Right cardiac atrium (tissue), 5 donors: ENCODE data around the gene DNAJC7. TPM values are rescaled to one million over a fixed set of nuclear protein-coding genes. Genes with fewer than 3 reads are reported as not detected.
A peak's percentile ranks its signal among the peaks of the same experiment; 100 is the strongest.

Experiments used
- ATAC-seq, 2 donors: fragments of 200-7000 bp; cut with Tn5 transposase; one replicate each; pipeline versions ENCODE4 v1.8.0 to v1.9.1; 2020; ENCODE audit warnings: moderate library complexity in 2 of 2, mild to moderate bottlenecking in 1 of 2
- DNase-seq, 3 donors: peaks; one replicate each; pipeline ENCODE4 v3.0.0-alpha.2; 2020
- H3K27ac ChIP-seq: one replicate; pipeline ENCODE4 v1.5.1; 2013; ENCODE audit warnings: mild to moderate bottlenecking, low read length, control low read depth, moderate library complexity
- H3K27me3 ChIP-seq: one replicate; pipeline ENCODE4 v1.6.1; 2013; ENCODE audit not compliant: control insufficient read depth, insufficient read depth
- H3K4me1 ChIP-seq: one replicate; pipeline ENCODE4 v1.6.1; 2013; ENCODE audit warnings: low read length; ENCODE audit not compliant: control insufficient read depth, insufficient read depth
- H3K4me3 ChIP-seq: one replicate; pipeline ENCODE4 v1.5.1; 2013; ENCODE audit warnings: low read length, control low read depth
- H3K9me3 ChIP-seq: one replicate; pipeline ENCODE4 v1.6.1; 2013; ENCODE audit warnings: low read length; ENCODE audit not compliant: control insufficient read depth
- WGBS: extraction: QIAGEN DNeasy Blood & Tissue Kit; methylation state at CpG from one replicate; pipeline ENCODE4 v1.1.7; 2013; 5-methylcytosine and 5-hydroxymethylcytosine counted together
- intact Hi-C, 4 donors: fragments of 100-400 bp; cut with DNase I; formaldehyde crosslinking; loops; one replicate each; pipeline versions ENCODE4 v1.11.0 to v1.14.0; 2022 to 2023
- polyA plus RNA-seq: library from polyadenylated mRNA; stranded (reverse); fragments of 200-250 nt; gene quantifications from one replicate; pipeline ENCODE4 v1.2.3, GENCODE V29; 2013
- total RNA-seq, 4 donors: library from RNA; stranded (reverse); fragmentation: NEBNext Ultra II Directional; extraction: Animal tissue kit (Norgen Biotek cat#: 25700); gene quantifications; one replicate each; pipeline ENCODE4 v1.2.1, GENCODE V29; 2021
- donor health status: healthy with polysubstance abuse.
- donor health status: DM: no; HTN: yes; CAD: no.
- donor health status: DM: no; HTN: no; CAD: no.
- donor health status: DM: no; HTN: yes; CAD: no; lungs with severe emphysema.
- donor health status: DM: yes; HTN: yes; CAD: no.

Gene DNAJC7
- total and polyA plus RNA-seq, 5 donors, result 56.2 to 81.5 (median 61.9) TPM

DNA sequence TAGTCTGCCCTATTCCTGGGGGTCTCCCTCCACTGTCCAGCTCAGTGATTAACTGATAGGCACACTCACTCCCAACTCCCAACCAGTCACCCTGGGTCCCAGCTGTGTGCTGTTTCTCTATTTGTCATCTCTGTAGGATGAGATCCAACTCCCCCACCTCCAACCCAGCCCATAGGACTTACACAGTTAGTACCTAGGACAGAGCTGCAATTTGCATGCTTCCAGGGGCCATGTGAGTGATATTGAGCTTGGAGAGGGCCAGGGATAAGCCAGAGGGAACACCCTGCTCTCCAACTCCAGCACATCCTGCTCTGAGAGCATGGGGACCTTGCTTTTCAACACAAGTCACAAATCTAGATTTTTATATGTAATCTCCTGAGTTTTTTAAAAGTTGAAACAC lies 24.4 kb upstream of the DNAJC7 start:
- no peak overlapping the region for H3K27ac ChIP-seq
- no peak for DNase-seq
- intact Hi-C loops, result no loop called here
- H3K4me1 ChIP-seq, result no peaks in the 10 kb centered on the region
- no peak overlapping the region for H3K4me3 ChIP-seq
- no peak for ATAC-seq
- no peaks in the 10 kb centered on the region for H3K9me3 ChIP-seq
- H3K27me3 ChIP-seq, result no peaks in the 10 kb centered on the region

DNA sequence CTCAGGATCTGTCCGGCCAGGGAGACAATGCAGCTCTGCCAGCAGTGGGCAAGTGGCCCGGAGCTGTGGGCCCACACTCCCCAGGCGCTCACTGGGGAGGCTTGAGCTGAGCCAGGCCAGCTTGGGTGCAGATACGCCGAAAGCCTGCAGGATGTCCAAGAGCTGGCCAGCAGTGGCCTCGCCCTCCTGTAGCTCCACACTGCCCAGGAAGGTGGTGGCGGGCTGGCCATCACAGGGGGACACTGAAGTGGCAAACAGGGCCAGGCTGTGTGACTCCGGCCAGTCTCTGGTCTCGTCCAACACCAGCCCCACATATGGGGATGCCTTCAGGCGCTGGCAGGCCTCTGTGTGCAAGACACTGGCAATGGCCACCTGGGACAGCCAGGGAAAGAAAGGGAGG lies 23.6 kb upstream of the DNAJC7 start:
- Histone ChIP-seq H3K9me3 (no peaks in the 10 kb centered on the region), H3K4me3 (no peak overlapping the region), H3K4me1 (no peaks in the 10 kb centered on the region), H3K27me3 (no peaks in the 10 kb centered on the region), H3K27ac (no peak overlapping the region)
- DNase-seq, result peak in 1 of 3 donors; percentile 44
- peak; percentile 7 to 10 for ATAC-seq
- WGBS, result 98% methylated on average over 10 of the region's 10 CpGs
- intact Hi-C loops, result no loop called here

DNA sequence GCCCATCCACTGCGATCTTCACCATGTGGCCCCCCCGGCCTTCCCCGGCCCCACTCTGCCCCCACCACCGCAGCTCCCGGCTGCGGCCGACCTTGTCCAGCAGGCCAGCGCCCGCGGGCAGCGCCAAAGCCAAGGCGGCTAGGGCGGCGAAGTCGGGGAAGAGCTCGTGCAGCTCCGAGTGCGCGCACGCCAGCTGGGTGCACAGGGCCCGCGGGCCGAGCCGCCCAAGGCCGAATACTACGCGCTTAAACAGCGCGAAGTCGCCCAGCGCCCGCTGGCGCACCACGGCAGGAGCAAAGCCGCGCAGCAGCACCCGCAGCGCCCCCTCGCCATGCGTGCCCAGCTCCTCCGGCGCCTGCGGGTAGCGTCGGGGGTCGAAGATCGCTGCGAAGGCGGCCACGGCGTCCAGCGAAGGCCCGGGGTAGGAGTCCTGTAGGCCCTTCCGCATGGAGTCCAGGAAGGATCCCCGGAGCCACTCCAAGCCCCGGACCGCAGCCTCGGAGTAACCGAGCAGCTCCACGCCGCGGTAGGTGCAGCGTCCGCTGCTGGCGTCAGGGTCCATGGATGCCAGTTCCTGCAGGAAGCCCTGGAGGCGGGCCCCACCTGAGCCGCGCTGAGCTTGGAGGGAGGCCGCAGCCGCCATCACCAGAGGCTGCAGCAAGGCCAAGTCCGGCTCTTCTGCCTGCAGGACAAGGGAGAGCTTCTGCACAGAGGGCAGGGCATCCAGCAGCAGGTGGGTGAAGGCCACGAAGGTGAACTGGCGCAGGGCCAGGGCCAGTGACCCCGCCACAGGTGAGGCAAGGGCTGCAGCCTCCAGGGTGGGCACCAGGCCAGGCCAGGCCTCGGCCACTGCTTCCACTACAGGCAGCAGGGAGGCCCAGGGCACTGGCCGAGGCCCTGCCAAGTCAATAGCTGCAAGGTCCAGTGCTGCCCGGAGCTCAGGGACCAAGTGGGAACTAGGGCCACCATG lies 22.8 kb upstream of the DNAJC7 start:
- Histone ChIP-seq H3K4me1 (no peaks in the 10 kb centered on the region), H3K27ac (no peak overlapping the region), H3K4me3 (no peak overlapping the region), H3K9me3 (no peaks in the 10 kb centered on the region), H3K27me3 (no peaks in the 10 kb centered on the region)
- DNase-seq (peak in 1 of 3 donors; percentile 50), ATAC-seq (peak; percentile 24)
- 40% methylated on average over 77 of the region's 77 CpGs for WGBS
- intact Hi-C loops, result no loop called here

DNA sequence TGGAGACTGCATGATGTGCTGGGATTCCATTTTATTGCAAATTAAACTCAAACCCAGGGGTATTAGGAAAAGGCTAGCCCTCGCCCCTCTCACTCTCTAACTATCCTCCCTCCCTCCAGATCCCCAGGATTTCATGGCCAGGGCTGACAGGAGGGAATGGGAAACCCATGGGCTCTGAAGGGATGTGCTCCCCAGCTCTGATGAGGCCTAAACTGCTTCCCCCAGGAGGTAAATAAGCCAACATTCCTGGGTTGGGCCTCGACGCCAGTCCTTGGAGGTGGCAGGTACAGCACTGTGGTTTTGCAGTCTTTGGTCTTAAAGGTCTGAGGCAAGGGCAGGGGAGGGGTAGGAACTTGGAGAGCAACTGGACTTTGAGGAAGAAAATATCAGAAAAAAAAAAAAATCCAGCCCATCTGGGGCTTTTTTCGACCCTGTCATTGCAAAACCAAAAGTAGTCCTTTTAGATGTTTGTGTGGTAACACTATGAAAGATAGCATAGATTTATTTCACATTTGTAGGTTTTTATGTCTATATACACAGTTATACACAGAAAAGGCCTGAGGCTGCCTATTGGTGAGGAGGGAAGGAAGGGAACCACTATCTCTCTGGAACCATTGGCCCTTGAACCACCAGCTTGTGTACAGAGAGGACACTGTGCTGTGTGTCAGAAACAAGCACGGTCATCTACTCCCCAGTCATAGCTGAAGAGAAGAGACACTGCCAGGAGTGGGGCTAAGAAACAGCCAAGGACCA lies 21.2 kb upstream of the DNAJC7 start:
- no peak for DNase-seq
- Histone ChIP-seq H3K9me3 (no peaks in the 10 kb centered on the region), H3K27me3 (no peaks in the 10 kb centered on the region), H3K4me3 (no peak overlapping the region), H3K27ac (no peak overlapping the region), H3K4me1 (no peaks in the 10 kb centered on the region)
- intact Hi-C loops, result no loop called here
- WGBS, result 86% methylated on average over 5 of the region's 5 CpGs
- no peak for ATAC-seq

DNA sequence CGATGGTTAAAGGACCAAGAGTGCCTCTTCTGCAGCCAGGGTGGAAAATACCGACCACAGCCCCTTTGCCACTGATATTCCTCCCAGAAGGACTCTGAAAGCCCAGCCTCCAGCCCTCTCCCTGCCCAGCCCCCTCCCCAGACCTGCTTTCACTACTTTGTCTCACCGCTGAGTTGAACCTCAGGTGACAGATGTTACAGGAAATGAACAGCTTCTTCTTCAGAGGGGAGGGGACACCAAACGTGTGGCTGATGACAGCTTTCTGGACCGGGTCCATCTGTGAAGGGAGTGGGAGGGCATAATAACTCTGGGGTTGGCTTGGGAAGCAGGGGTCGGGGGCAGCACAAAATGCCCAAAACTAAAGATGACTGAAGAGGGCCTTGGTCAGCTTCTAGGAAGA lies 16.8 kb upstream of the DNAJC7 start:
- 37% methylated on average over 6 of the region's 6 CpGs for WGBS
- intact Hi-C loops, result no loop called here
- Histone ChIP-seq H3K27ac (no peak overlapping the region), H3K4me1 (no peaks in the 10 kb centered on the region), H3K9me3 (no peaks in the 10 kb centered on the region), H3K4me3 (no peak overlapping the region), H3K27me3 (no peaks in the 10 kb centered on the region)
- DNase-seq (no peak), ATAC-seq (no peak)

DNA sequence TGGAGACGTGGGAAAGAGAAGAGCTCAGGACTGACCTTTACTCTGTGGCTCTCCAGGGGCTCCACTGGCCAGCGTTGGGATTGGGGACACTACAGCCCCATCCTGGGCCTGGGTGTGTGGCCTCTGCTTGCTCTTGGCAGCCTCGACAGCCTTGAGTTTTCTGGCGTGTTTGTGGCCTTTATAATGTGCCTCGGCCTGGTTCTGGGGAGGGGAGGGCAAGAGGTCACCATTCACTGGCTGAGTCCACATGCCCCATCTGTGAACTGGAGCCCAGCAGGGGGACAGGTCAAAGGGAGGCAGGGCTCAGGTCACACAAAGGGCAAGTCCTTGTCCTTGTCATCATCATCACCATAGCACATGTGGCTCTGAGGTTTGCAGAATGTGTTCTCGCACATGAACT lies 14.3 kb upstream of the DNAJC7 start:
- Histone ChIP-seq H3K9me3 (no peaks in the 10 kb centered on the region), H3K4me3 (no peak overlapping the region), H3K27me3 (no peaks in the 10 kb centered on the region), H3K27ac (no peak overlapping the region), H3K4me1 (no peaks in the 10 kb centered on the region)
- WGBS, result 47% methylated on average over 6 of the region's 6 CpGs
- intact Hi-C loops, result no loop called here
- no peak for DNase-seq
- no peak for ATAC-seq

DNA sequence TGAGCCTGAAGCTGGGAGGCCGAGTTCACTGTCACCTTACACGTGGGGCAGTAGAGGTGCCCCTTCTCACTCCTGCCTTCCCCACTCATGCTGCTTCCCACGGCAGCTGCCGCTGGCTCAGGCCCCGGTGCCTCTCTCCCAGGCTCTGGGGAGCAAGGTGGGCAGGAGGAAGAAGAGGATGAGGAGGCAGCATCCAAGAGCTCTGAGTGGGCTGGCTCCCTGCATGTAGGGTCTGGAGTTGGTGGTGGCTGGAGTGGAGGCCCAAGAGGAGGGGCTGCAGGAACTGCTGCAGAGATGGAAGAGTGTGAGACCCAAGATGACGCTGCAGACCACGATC lies 11.5 kb upstream of the DNAJC7 start:
- no peak for ATAC-seq
- H3K4me3 ChIP-seq, result no peak overlapping the region
- intact Hi-C loops, result loop anchor here (5.0 to 10.0 kb wide), 4 partner anchors 64 to 89 kb away; partner anchors contain the start of genes CNP (in 1 of the 4) and DHX58 (in 1 of the 4)

DNA sequence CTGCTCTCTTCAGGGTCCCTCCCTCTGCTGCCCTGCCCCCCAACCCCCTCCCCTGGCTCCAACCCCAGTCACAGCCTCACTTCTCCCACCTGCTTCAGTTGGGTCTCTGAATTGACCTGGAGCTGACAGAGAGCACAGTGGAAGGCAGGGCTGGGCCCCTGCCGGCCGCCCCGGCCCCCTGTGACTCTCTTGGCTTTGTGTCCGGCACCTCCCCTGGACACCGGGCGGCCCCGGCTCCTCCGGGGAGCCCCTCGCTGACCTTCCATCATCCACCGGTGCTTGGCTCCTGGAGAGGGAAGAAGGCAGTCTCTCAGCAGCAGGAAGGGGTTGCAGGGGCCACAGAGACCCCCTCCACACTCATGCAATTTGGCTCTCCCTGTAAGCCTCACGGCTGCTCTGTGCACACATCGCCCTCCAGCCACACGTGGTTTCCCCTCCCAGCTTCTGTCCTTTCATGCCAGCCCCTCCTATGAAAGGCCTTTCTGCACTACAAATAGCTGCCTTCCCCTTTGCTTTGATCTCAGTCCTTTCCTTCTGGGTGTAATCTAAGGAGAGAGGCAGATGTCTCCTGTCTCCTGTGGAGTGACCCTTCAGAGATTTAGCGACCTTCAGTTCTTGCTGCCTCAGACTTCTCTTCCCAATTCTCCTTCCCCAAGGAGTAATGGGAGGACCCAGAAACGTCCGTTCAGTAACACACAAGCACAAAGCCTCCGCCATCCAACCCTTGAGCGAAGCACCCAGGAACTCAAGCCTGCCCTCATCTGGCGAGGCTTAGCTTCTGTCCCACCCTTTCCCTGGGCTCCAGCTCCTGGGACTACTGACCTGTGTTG lies 10.9 kb upstream of the DNAJC7 start:
- H3K9me3 ChIP-seq, result no peaks in the 10 kb centered on the region
- ATAC-seq (no peak), DNase-seq (no peak)
- no peak overlapping the region for H3K27ac ChIP-seq
- intact Hi-C loops, result loop anchor here (5.0 to 10.0 kb wide), 4 partner anchors 63 to 89 kb away; partner anchors contain the start of genes CNP (in 1 of the 4) and DHX58 (in 1 of the 4)
- H3K4me1 ChIP-seq, result no peaks in the 10 kb centered on the region
- no peak overlapping the region for H3K4me3 ChIP-seq
- WGBS, result 47% methylated on average over 19 of the region's 19 CpGs
- H3K27me3 ChIP-seq, result no peaks in the 10 kb centered on the region

More for the DNA sequence above, 11.5 kb upstream of the DNAJC7 start:
- DNase-seq, result no peak
- Histone ChIP-seq H3K4me1 (no peaks in the 10 kb centered on the region), H3K27me3 (no peaks in the 10 kb centered on the region), H3K27ac (no peak overlapping the region), H3K9me3 (no peaks in the 10 kb centered on the region)
- WGBS, result 77% methylated on average over 7 of the region's 7 CpGs

DNA sequence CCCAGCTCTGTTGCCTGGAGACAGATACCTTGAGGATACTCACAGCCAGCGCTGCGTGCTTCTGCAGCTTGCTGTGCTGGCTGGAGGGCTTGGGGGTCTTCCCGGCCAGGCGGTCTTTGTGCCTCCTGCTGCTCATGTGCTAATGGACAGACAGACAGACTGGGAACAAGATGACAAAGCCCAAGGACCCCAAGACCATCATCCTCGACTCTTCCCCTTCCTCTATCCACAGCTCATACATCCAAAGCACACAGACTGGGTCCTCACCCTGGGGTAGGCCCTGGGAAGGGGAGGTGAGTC lies 10.3 kb upstream of the DNAJC7 start:
- intact Hi-C loops, result loop anchor here (5.0 to 10.0 kb wide), 4 partner anchors 63 to 90 kb away; partner anchors contain the start of genes CNP (in 1 of the 4) and DHX58 (in 1 of the 4)
- DNase-seq (no peak), ATAC-seq (no peak)
- no peaks in the 10 kb centered on the region for H3K4me1 ChIP-seq
- no peak overlapping the region for H3K4me3 ChIP-seq
- H3K27ac ChIP-seq, result no peak overlapping the region
- WGBS, result 58% methylated on average over 5 of the region's 5 CpGs
- no peaks in the 10 kb centered on the region for H3K27me3 ChIP-seq
- H3K9me3 ChIP-seq, result no peaks in the 10 kb centered on the region

DNA sequence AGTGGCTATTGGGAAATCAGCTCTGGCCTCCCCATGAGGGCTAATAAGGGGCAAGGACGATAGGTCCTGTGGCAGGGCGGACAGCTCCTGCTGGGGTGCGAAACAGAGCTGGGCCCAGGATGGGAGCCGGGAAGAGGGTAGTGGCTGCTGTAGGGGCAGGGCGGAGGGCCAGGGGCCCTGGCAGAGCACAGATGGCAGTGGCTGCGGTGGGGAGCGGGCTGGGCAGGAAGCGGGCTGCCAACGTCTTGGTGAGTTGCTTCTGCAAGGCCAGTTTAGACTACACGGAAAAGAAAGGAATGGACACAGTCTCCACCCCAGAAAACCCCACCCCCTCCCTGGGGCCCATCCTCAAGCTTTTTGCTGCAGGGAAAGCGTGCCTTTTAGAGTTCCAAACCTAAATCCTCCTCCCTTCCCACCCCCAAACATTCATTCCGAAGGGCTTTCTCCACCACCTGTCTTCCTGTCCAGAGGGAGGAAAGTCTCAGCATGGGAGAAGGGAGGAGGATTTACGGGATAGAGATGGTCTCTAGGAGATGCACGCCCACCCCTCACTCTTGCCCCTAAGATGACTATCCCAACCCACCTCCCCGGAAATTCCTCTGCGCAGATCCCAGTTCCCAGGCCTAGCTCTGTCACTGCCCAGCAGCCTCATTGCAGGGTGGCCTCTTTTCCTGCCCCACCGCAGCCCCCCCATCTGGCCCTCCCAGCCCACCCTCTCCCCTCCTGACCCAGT lies 9.8 kb upstream of the DNAJC7 start:
- Histone ChIP-seq H3K27ac (no peak overlapping the region), H3K4me1 (no peaks in the 10 kb centered on the region), H3K4me3 (no peak overlapping the region), H3K27me3 (no peaks in the 10 kb centered on the region), H3K9me3 (no peaks in the 10 kb centered on the region)
- intact Hi-C loops, result loop anchor here (5.0 to 10.0 kb wide), 4 partner anchors 62 to 90 kb away; partner anchors contain the start of genes CNP (in 1 of the 4) and DHX58 (in 1 of the 4)
- ATAC-seq (no peak), DNase-seq (peak in 1 of 3 donors; percentile 47)
- 46% methylated on average over 17 of the region's 17 CpGs for WGBS
